ENCODE data around the gene VSNL1.

GRCh38 chr2:17644997-17645720 lies 104.7 kb downstream of the VSNL1 start:
- TF ChIP-seq CTCF (IDR thresholded peaks at IDR 0.05; ENCODE audit: insufficient read depth, low read length, poor library complexity, severe bottlenecking) (no peak), EZH2phosphoT487 (conservative IDR thresholded peaks at IDR 0.05; ENCODE audit: low read length) (no peak)
